ENCODE results near the gene STIMATE.

The STIMATE gene

DNA sequence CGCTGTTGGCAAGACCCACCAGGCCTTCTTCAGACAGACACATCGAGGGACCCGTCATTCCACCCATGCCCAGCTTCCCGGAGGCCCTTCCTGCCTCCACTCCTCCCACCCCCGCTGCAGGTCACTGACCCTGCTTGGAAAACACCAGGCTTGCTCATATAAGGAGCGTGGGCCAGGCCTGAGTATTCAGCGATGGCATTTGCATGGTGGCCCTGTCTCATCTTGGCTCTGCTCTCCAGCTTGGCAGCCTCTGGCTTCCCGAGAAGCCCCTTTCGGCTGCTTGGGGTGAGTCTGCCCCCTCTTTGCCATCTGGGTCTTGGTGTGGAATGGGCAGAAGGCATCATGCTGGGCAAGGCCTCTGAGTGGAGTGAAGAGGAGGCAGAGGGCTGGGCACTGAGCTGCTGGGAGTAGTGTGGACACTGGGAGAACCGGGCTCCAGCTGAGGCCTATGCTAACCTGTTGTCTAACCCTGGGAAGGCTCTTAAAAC lies 102.7 kb downstream of the STIMATE start, which contains the start of gene ITIH3:
TSS of gene ITIH3 (plus strand) at position 185 of the 488 bp plus-strand sequence. CDS start at position 193, 8 bp downstream.
- in situ Hi-C loops (cut with HindIII; ENCODE audit: low sequenced_read_pairs): no loop called here

DNA sequence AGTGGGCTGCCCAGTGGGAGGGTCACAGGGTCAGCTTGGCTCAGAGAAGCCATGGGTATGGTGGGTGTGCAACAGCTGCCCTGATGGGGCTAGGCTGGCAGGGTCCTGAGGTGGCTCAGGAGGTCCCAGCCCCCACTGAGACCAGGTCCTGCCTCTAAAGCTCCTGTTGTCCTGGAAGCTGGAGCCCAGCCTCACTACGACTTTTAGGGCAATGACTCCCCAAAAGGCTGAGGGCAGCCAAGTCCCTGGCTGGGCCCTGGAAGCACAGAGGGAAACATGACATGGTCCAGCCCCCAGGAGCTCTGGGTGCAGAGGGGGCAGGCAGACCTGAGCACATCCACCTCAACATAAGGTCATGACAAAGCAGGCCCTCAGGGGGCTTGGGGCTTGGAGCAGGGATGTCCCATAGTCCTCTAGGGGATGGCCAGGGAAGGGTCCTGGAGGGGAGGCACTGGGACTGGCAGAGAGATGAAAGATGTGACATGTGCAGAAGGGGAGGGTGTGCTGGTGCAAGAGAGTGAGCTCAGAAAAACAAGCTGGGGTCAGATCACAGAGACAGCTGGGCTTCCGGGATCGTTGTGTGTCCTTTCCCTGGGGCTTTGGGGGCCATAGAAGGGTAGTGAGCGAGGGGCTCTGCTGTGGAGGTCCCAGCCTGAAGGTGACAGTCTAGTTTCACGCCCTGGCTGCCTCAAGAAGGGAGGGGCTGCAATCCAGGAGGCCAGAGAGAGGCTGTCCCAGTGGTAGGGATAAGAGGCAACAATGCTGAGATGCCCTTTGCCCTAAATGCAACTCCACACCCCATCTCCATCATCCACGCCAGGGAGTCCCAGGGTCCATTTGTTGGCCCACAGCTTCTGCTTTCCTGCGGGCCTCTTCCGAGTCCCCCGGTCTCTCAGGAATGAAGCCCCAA lies 103.4 kb downstream of the STIMATE start:
- in situ Hi-C loops (cut with HindIII; ENCODE audit: low sequenced_read_pairs): no loop called here

DNA sequence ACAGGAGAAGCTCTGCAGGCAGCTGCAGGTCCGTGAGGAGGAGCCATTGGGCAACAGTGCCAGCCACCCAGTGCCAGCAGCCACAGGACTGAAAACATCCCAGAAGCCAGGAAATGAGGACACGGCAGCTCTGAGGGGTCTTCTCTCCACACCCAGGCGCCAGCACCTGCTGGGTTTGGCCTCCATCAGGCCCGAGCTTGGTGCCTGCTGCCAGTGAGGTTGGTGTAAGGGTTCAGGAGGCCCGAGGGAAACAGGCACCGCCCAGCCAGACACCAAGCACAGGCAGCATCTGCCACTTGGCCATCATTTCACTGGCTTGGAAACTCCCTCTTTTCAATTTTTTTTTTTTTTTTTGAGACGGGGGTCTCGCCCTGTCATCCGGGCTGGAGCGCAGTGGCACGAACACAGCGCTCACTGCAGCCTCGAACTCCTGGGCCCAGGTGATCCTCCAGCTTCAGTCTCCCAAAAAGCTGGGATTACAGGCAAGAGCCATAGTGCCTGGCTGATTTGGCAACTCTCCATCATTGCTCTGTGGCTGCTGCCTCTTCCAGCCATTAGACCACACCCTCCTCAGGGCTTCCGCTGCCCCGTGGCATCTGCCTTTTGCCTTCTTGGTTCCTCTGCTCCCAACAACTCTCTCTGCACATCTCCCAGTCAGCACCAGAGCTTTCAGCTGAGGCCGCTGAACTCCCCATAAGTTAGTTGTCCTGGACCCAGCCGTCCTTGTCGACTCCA lies 104.2 kb downstream of the STIMATE start:
- in situ Hi-C loops (cut with HindIII; ENCODE audit: low sequenced_read_pairs): no loop called here

DNA sequence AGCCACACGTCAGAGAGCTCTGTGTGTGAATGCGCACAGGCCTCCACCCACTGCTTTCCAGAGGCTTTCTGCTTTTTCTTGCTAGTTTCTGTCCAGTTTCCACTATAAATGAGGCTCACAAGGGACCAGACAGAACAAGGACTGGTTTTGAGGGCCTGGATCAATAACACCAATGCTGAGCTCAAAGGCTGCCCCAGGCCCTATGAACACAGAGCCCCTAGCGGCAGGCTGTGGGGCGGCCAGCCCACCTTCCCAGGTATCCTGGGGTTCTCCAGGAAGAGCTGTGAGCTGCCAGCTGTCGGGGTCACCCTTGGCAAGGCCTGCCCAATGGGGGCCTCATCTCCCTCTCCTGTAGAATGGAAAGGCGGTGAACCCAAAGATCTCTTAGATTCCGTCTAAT lies 104.9 kb downstream of the STIMATE start:
- in situ Hi-C loops (cut with HindIII; ENCODE audit: low sequenced_read_pairs): no loop called here

DNA sequence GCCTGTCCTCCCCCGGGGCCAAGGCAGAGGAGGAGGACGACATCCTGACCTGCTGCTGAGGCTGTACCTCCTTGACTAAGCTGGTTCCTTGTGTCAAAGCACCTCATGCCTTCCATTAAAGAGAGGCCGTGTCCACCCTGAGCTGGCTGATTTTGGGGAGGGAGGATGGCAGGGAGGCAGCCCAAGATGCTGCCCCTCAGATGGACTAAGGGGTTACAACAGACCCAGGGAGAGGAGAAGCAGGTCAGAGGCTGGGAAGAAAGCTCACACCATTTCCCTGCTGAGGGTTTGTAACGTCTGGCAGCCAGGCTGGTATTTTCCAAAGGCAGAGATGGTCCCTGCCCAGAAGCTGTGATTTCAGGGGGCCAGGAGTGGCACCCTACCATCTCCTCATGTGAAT lies 105.4 kb downstream of the STIMATE start:
- in situ Hi-C loops (cut with HindIII; ENCODE audit: low sequenced_read_pairs): no loop called here

DNA sequence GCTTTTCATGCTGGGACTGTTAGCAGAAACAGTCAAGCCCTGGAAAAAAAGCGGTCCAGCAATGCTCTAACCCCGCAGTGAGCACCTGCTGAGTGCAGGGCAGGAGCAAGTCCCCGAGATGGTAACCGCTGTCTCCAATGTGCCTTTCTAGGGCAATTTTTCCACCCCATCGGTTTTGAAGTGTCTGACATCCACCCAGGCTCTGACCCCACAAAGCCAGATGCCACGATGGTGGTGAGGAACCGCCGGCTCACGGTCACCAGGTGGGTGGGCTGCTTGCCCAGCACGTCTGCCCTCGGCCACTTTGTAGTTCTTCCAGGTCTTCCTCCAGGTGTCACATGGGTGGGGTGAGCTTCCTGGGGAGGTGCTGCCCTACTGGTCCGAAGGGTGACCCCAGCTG lies 106.0 kb downstream of the STIMATE start:
- in situ Hi-C loops (cut with HindIII; ENCODE audit: low sequenced_read_pairs): no loop called here

DNA sequence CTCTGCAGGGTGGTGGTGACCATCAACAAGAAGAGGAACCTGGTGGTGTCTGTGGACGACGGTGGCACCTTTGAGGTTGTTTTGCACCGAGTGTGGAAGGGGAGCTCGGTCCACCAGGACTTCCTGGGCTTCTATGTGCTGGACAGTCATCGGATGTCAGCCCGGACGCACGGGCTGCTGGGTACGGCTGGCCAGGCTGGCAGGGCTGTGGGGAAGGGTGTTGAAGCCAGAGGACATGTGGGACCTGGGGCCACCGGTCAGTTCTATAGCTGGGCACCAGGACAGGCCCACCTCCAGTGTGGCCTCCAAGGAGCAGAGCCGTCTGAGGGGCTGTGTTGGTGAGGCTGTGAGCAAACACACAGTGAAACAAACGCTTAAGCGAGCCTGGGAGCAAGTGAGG lies 106.6 kb downstream of the STIMATE start:
- in situ Hi-C loops (cut with HindIII; ENCODE audit: low sequenced_read_pairs): no loop called here

DNA sequence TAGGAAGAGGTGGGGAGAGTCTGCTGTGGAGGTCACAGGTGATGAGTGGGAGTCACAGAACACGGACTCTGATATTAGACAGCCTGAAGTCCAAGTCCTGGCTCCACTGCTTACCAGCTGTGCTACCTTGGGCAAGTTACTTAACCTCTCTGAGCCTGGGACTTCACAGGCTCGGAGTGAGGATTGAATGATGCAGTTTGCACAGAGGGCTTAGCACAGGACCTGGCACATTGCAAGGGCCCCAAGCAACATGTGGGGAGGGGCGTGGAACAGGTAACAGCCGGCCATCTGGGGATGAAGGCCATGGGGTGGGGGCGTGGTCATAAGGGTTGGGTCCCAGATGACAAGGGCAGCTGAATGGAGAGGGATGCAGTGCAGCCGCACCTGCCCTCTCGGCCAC lies 107.0 kb downstream of the STIMATE start:
- in situ Hi-C loops (cut with HindIII; ENCODE audit: low sequenced_read_pairs): no loop called here

DNA sequence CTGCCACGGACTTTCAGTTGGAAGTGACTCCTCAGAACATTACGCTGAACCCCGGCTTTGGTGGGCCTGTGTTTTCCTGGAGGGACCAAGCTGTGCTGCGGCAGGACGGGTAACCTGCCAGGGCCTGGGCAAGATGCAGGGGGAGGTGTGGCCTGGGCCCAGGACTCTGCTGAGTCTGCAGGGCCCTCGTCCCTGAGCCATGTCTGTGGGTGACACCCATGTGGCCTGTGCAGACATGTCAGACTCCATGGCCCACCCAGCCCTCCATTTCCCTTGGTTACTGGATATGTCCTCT lies 107.7 kb downstream of the STIMATE start:
- in situ Hi-C loops (cut with HindIII; ENCODE audit: low sequenced_read_pairs): no loop called here

DNA sequence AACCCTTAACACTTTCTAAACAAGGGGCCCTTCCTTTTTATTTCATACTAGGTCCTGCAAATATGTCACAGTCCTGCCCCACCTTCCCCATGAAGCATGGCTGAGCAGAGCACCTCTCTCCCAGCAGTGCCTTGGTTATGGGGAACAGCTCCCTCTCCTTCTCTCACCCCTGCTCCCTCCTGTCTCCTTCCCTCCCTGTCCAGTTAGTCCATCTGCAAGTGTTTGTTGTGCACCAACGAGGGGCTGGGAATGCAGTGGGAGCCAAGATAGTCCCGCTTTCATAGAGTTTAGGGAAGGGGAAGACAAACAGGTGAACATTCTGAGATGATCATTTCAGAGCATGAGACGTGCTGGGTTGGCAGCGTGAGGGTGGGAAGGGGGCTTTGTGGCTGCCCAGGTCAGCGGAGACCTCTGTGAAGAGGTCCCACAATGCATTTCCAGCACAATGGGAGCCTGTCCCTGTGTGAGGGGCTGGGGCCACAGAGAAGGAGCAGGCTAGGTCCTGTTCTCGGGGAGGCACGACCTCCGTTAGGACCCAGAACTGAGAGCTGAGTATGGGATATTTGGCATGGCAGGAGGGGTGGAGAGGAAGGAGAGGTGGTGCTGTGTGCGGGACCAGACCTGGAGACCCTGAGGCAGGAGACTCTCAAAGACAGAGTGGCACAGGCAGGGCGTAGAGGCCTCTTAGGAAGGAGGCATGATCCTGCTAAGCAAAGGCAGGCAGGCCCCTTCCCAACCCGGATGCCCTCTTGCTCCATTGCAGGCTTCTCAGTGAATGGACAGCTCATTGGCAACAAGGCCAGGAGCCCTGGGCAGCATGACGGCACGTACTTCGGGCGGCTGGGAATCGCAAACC lies 108.2 kb downstream of the STIMATE start:
- in situ Hi-C loops (cut with HindIII; ENCODE audit: low sequenced_read_pairs): no loop called here

DNA sequence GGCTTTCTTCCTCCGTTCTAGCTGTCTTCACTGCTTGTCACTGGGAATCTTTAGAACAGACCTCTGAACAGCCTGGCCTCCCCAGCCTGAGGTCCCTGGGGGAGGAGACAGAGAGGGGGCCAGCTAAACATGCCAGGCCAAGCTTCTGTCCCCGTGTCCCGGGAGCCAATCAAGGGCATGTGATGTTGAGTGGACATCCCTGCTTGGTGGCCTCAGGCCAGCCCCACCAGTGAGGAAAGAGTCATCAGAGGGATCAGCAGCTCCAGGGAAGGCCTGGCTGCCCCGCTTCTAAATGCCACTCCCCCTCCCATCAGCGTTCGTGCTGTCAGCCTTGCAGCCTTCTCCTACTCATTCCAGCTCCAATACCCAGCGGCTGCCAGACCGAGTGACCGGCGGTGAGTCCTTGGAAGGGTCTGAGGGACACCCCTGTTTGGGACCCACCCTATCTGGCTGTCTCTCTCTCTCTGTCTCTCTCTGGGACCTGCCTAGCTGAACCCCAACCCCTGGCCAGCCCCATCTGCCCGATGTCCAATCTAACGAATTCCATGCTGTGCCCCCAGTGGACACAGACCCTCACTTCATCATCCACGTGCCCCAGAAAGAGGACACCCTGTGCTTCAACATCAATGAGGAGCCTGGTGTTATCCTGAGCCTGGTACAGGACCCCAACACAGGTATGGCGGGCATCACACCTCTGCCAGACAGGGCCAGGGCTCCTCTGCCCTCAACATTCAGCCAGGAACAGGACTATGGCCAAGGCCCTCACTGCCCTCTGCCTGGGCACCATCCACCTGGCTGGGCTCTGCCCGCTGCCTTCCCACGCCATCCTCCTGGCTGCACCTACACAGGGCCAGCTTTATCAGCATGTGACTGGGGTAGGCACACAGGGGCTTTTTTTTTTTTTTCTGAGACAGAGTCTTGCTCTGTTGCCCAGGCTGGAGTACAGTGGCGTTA lies 109.4 kb downstream of the STIMATE start:
- in situ Hi-C loops (cut with HindIII; ENCODE audit: low sequenced_read_pairs): no loop called here

DNA sequence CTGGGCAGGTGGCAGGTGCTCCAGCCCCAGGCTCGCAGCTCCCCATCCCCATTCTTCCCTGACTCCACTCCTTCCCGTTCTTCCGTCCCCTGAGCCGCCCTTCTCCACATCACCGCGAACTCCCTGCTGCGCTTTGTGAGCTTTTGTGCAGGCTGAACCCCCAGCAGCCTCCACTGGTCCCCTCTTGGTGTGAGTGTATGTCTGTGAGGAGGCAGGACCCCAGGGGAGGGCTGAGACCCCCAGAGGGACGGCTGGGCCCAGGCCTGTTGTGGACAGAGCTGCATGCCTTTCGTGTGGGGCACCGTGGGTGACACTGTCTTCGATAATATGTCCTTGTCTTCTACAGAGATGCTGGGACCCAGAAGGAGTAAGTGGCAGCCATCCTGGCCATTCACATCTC lies 110.1 kb downstream of the STIMATE start:
- in situ Hi-C loops (cut with HindIII; ENCODE audit: low sequenced_read_pairs): no loop called here
